Common myeloid progenitor, CD34-positive (primary cell): ENCODE data around the gene TAAR2.
"Not testable (repeated sequence)": the region's sequence is repeated elsewhere in the genome, so short reads cannot be mapped to it uniquely, and the experiment has no call there.

Source experiments
- CTCF ChIA-PET: fragments of 350-600 bp; sonication (Branson Sonifier 250); formaldehyde crosslinking; loops from one replicate; lab custom pipeline; 2021; ENCODE audit warnings: antibody characterized with exemption; lab: Charles Lee
- POLR2A ChIA-PET: fragments of 350-600 bp; sonication (Branson Sonifier 250); formaldehyde crosslinking; loops from one replicate; lab custom pipeline; 2021; ENCODE audit warnings: antibody characterized with exemption; lab: Charles Lee
- DNase-seq, 3 donors: peaks; one replicate each; pipeline versions ENCODE4 v3.0.0 to v3.0.0-alpha.2; 2013
- H3K27ac ChIP-seq, 2 experiments: 1 replicate in 1 of 2; 2 replicates in 1 of 2; pipeline ENCODE4 v1.7.0; 2013; ENCODE audit warnings: inconsistent platforms in 2 of 2, low read length in 2 of 2, mild to moderate bottlenecking in 2 of 2, low read depth in 1 of 2, moderate library complexity in 1 of 2; ENCODE audit not compliant: severe bottlenecking in 2 of 2, insufficient read depth in 1 of 2, poor library complexity in 1 of 2
- H3K27me3 ChIP-seq, 5 experiments: replicated peaks in 2 of 5; 1 replicate in 3 of 5; 2 replicates in 2 of 5; pipeline versions ENCODE4 v1.6.1 to v1.7.0; 2013; ENCODE audit warnings: low read length in 4 of 5, mild to moderate bottlenecking in 2 of 5, moderate library complexity in 2 of 5, inconsistent platforms in 1 of 5; ENCODE audit not compliant: insufficient read depth in 5 of 5, control insufficient read depth in 4 of 5
- H3K36me3 ChIP-seq, 4 experiments: 1 replicate in 2 of 4; 2 replicates in 2 of 4; pipeline versions ENCODE4 v1.6.1 to v1.7.0; 2013; ENCODE audit warnings: low read length in 3 of 4, control low read depth in 1 of 4, mild to moderate bottlenecking in 1 of 4; ENCODE audit not compliant: control insufficient read depth in 4 of 4, insufficient read depth in 4 of 4
- H3K4me1 ChIP-seq, 4 experiments: 1 replicate in 3 of 4; 2 replicates in 1 of 4; pipeline versions ENCODE4 v1.6.1 to v1.7.1; 2013; ENCODE audit warnings: low read length in 3 of 4, mild to moderate bottlenecking in 3 of 4, control low read depth in 1 of 4, inconsistent platforms in 1 of 4, moderate library complexity in 1 of 4; ENCODE audit not compliant: control insufficient read depth in 4 of 4, insufficient read depth in 4 of 4; ENCODE audit errors: control extremely low read depth in 1 of 4
- H3K4me3 ChIP-seq, 7 experiments: 1 replicate in 4 of 7; 2 replicates in 3 of 7; pipeline versions ENCODE4 v1.5.1 to v1.7.0; 2013; ENCODE audit warnings: mild to moderate bottlenecking in 7 of 7, low read length in 6 of 7, moderate library complexity in 6 of 7, inconsistent platforms in 2 of 7, low read depth in 2 of 7, control low read depth in 1 of 7; ENCODE audit not compliant: insufficient read depth in 4 of 7, control insufficient read depth in 1 of 7; ENCODE audit errors: extremely low read depth in 1 of 7
- H3K9me3 ChIP-seq, 5 experiments: 1 replicate in 4 of 5; 2 replicates in 1 of 5; pipeline versions ENCODE4 v1.6.1 to v1.7.1; 2013; ENCODE audit warnings: low read length in 4 of 5, mild to moderate bottlenecking in 2 of 5, inconsistent platforms in 1 of 5, low read depth in 1 of 5, moderate library complexity in 1 of 5; ENCODE audit not compliant: control insufficient read depth in 4 of 5, insufficient read depth in 2 of 5; ENCODE audit errors: control extremely low read depth in 1 of 5
- WGBS: methylation state at CpG from one replicate; pipeline ENCODE4 v1.1.5; 2013; ENCODE audit not compliant: insufficient coverage; 5-methylcytosine and 5-hydroxymethylcytosine counted together

Gene TAAR2

DNA sequence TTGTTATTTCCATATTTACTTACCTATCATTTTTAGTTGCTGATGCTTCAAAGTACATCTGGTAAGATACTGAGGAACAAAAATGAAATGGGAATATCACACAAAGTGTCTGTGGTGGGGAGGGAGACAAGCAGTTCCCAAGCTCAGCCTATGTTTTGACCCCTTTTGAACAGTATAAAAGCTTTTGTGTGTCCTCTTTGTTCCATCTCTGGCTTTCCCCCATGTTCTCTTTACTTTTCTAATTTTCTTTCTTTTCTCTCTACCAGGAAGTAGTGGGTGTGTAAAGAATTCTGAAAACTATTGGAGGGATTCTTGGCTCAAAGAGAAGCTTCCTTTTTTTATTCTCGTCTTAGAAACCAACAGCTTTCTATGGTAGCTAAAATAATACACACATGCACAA, 7.4 kb downstream of the TAAR2 start:
- ChIA-PET CTCF (no interaction called here), POLR2A (no interaction called here)
- no peaks in the 10 kb centered on the region for H3K9me3 ChIP-seq
- no CpG with 5 or more reads among the region's 1 CpG for WGBS
- no peaks in the 10 kb centered on the region for H3K4me1 ChIP-seq
- peaks cover 0 to 3% (median 0%) of the 10 kb centered on the region in 5 experiments for H3K27me3 ChIP-seq
- no peak overlapping the region for H3K27ac ChIP-seq
- no peak overlapping the region for H3K4me3 ChIP-seq
- DNase-seq = no peak
- H3K36me3 ChIP-seq = no peaks in the 10 kb centered on the region

DNA sequence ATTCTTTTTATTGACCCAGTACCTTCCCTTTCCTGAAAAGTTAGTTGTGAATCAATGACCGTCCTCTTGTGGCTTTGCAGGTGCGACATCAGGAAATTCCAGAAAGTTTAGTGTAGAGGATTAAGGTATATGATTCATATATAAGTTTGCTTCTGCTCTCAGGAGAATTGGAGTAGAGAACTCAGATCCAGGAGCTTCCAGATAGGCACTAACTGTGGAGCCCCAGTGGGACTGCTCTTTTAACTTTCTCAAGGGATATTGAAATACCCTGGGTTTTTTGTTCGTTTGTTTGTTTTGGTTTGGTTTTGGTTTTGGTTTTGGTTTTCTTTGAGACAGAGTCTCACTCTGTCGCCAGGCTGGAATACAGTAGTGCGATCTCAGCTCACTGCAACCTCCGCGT, 9.5 kb downstream of the TAAR2 start:
- Histone ChIP-seq H3K9me3 (no peaks in the 10 kb centered on the region), H3K4me1 (no peaks in the 10 kb centered on the region), H3K27ac (no peak overlapping the region), H3K4me3 (peak overlapping the region in 2 of 7 experiments; percentile 9 to 73), H3K27me3 (peaks cover 0 to 2% (median 0%) of the 10 kb centered on the region in 5 experiments), H3K36me3 (no peaks in the 10 kb centered on the region)
- WGBS = no CpG with 5 or more reads among the region's 7 CpGs
- DNase-seq = peak in 2 of 3 donors; percentile 2 to 32
- ChIA-PET CTCF (no interaction called here), POLR2A (no interaction called here)

DNA sequence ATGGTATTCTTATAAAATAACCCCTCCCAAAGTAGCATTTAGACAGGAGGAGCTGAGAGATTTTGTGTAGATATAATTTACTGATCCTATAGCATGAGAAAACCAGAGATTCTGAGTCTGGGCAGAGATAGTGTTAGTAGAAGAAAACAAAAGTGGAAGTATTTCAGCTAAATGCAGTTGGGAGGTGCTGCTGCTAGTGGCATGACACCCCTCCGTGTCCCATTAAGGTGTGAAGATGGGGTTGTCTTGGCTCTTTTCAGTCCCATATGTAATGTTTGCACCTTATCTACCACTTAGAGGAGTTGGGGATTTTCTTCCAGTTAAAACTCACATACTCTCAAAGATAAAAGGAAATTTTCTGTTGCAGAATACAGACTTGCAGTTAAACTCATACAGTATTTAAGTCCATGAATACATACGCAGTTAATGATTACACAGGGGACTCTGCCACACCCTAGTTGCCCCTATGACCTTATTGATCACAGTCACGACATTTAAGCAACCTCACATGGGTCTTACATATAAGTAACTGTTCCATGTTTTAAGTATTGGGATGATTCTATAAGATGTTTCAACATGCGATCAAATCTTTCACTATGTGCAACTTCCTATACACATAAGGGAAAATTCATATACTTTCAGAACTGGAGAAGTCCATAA, 11.5 kb downstream of the TAAR2 start:
- peak overlapping the region in 1 of 7 experiments; percentile 73 for H3K4me3 ChIP-seq
- 80% methylated on average over 1 of the region's 4 CpGs for WGBS
- ChIA-PET POLR2A (no interaction called here), CTCF (no interaction called here)
- H3K4me1 ChIP-seq = no peaks in the 10 kb centered on the region
- no peak for DNase-seq
- no peaks in the 10 kb centered on the region for H3K27me3 ChIP-seq
- H3K9me3 ChIP-seq = no peaks in the 10 kb centered on the region
- no peak overlapping the region for H3K27ac ChIP-seq
- H3K36me3 ChIP-seq = no peaks in the 10 kb centered on the region

DNA sequence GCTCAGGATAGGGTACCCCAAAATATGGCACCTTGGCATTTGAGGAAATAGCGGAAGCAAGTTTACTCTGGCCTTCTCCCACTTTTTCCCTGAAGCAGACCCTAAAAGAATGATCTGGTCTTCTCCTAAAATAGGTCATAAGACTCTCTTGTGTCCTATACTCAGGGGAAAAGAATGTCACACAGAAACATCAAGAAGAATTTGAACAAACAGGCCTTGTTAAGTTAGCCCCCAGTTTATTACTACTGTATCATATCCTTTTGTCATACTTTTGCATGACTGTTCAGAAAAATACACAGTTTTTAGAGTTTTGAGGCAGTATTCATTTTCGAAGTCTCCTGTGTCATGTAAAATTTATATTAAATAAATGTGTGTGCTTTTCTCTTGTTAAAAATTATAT, 12.5 kb downstream of the TAAR2 start:
- ChIA-PET CTCF (no interaction called here), POLR2A (no interaction called here)
- H3K4me1 ChIP-seq = no peaks in the 10 kb centered on the region
- H3K4me3 ChIP-seq = no peak overlapping the region
- no peaks in the 10 kb centered on the region for H3K27me3 ChIP-seq
- no peaks in the 10 kb centered on the region for H3K36me3 ChIP-seq
- DNase-seq = no peak
- WGBS = no CpG with 5 or more reads among the region's 2 CpGs
- no peaks in the 10 kb centered on the region for H3K9me3 ChIP-seq
- H3K27ac ChIP-seq = no peak overlapping the region

DNA sequence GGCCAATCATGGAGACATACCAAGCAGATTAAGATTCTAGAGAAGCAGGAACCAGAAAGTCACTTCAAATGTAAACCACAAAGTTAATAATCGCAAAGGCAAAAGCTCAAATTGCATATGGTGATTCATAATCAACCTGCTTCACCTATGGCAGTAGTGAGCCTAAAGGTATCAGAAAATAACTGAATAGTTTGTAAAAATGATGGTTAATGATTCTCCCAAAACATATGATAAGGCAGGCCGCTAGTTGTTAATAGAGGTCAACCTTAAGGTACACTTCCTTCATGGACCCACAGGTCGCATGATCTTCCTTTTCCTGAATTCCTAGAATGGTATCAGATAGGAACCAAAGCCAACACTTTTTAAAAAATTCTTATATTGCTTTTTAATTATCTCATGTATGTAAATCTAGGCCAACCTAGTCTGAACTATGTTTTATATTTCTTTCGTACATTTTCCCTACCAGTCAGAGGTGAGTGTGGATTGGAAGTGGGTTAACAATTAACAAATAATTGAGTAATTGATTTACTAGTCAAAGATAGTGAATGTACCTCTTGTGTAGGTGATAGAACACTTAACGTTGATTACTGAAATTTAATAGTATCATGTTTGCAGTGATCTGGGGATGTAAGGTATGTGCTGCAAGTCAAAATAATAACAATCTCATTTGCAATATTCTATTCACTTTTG, 16.4 kb downstream of the TAAR2 start:
- ChIA-PET POLR2A (no interaction called here), CTCF (interaction anchor here (0.7 kb wide), 1 partner anchor 78 kb away, joined by 3 read pairs; no protein-coding TSS in a partner anchor)
- no CpG with 5 or more reads among the region's 5 CpGs for WGBS
- H3K9me3 ChIP-seq = no peaks in the 10 kb centered on the region
- H3K27me3 ChIP-seq = no peaks in the 10 kb centered on the region
- H3K27ac ChIP-seq = no peak overlapping the region
- DNase-seq = no peak
- no peak overlapping the region for H3K4me3 ChIP-seq
- H3K4me1 ChIP-seq = no peaks in the 10 kb centered on the region
- H3K36me3 ChIP-seq = no peaks in the 10 kb centered on the region

DNA sequence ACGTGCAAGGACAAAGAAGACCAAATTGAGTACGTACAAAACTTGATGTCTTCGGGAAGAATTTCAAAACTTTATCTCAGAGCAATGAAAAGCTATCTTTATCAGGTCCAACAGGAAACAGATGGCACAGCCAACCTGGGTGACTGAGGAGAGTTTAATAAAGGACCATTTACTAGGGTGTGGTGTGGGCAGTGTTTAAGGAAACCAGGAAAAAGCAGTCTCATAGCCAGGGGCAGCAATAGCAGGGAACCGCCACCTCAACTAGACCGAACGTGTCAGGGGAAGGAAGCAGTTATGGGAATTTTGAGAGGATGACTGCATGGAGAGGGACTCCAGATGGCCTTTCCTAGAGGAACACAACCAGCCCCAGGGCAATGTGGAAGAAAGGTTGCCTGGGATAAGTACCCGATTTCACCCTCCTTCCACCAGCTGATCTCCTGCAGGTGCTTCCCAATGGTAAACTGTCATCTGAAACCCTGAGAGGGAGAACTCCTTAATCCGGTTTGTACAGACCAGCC, 19.4 kb downstream of the TAAR2 start:
- Histone ChIP-seq H3K27me3 (no peaks in the 10 kb centered on the region), H3K9me3 (peaks cover 0 to 3% (median 0%) of the 10 kb centered on the region in 5 experiments), H3K27ac (no peak overlapping the region), H3K4me1 (no peaks in the 10 kb centered on the region), H3K36me3 (no peaks in the 10 kb centered on the region), H3K4me3 (no peak overlapping the region)
- no peak for DNase-seq
- WGBS = 82% methylated on average over 5 of the region's 8 CpGs
- ChIA-PET POLR2A (no interaction called here), CTCF (no interaction called here)

DNA sequence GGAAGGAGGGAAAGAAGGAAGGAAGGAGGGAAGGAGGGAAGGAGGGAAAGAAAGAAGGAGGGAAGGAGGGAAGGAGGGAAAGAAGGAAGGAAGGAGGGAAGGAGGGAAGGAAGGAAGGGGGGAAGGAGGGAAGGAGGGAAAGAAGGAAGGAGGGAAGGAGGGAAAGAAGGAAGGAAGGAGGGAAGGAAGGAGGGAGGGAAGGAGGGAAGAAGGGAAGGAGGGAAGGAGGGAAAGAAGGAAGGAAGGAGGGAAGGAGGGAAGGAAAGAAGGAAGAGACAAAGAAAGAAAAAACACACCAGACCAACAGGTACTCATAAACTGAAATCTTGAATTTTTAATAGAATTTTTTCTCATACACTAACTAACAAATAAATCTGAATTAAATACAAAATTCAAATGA, 23.2 kb downstream of the TAAR2 start:
- H3K27ac ChIP-seq, H3K9me3 ChIP-seq, POLR2A ChIA-PET, H3K27me3 ChIP-seq, H3K4me3 ChIP-seq, DNase-seq, H3K4me1 ChIP-seq, CTCF ChIA-PET, H3K36me3 ChIP-seq: not testable (repeated sequence)
